Left renal pelvis (tissue), 4 donors: ENCODE results near the gene SPTB. TPM values are rescaled to one million over a fixed set of nuclear protein-coding genes. Genes with fewer than 3 reads are reported as not detected.
"Not testable (repeated sequence)": the region's sequence is repeated elsewhere in the genome, so short reads cannot be mapped to it uniquely, and the experiment has no call there.

ENCODE experiments used
- DNase-seq, 4 donors: peaks; one replicate each; pipeline ENCODE4 v3.0.0-alpha.2; 2013; ENCODE audit warnings: low read depth in 4 of 4, low spot score in 3 of 4
- polyA plus RNA-seq, 4 donors: library from polyadenylated mRNA; unstranded; fragments of 120-200 nt; gene quantifications; one replicate each; pipeline ENCODE4 v1.2.1, GENCODE V29; 2013; ENCODE audit not compliant: insufficient read length in 4 of 4

Gene SPTB
- polyA plus RNA-seq, 4 donors = 9.6 to 16.8 (median 13.7) TPM

GRCh38 chr14:64825006-64825405 is 54.7 kb downstream of the SPTB start:
- DNase-seq = no peak

GRCh38 chr14:64824471-64824870 is 55.2 kb downstream of the SPTB start:
- DNase-seq = no peak

DNA sequence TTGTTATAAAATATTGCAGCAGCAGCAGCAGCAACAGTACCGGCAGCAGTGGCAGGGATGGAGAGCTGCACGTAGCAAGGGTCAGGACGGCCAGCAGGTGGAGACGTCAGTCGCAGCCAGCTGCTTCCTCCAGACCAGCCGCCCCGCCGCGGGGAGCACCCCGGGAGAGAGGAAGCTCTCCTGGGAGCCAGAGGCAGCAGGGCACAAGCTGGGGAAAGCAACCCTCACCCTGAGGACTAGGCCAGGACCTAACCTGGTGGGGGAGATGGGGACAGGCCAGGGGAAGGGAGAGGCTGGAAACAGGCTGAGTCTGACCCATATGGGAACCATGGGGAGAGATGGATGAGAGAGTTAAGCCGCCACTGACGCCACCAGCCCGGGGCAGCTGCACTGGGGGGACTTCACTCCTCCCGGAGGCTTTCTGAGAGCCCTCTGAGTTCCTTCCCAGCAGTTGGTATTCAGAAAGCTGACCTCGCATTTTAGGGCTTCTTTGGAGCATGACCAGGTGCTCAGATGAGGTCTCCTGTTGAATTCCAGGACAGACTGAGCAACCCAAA is 56.3 kb downstream of the SPTB start:
- peak in 1 of 4 donors; percentile 60 for DNase-seq

GRCh38 chr14:64821651-64822050 is 58.1 kb downstream of the SPTB start:
- DNase-seq = no peak

DNA sequence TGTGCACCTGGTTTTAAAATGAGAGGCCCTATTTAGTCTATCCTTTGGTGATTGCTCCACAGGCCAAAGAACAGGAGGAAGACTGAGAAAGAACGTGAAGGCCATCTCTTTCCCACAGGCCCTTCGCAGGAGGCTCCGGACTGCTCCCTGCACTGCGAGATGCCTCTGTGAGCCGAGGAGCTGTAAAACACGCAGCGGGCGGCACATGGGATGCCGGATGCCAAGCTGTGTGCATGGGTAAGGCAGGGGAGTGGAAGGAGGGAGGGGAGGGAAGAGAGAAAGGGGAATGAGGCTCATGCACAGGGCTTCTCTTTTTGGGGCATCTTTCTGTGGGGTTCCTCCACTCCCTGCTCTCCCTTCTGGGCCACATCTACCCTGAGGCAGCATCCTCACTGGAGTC is 61.6 kb downstream of the SPTB start:
- no peak for DNase-seq

DNA sequence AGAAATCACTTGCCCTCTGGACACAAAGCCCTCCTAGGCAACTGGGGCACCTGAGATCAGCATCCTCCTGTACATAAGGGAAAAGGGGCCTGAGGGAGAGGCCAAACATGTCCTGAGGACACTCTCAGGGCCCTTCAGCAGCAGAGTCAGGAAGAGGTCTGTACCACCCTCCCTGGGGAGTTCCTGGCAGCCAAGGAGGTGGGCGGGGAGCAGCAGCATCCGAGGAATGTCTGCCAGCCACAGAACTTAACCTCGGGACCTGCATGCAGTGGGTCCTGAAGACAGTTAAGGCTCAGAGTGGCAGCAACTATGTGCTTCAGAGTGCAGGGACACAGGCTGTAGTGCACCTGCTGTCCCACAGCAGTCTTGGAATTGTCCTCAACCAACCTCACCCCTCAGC is 62.1 kb downstream of the SPTB start:
- no peak for DNase-seq

- DNase-seq = no peak
These were observed 63.4 kb downstream of the SPTB start for GRCh38 chr14:64816221-64816783.

DNA sequence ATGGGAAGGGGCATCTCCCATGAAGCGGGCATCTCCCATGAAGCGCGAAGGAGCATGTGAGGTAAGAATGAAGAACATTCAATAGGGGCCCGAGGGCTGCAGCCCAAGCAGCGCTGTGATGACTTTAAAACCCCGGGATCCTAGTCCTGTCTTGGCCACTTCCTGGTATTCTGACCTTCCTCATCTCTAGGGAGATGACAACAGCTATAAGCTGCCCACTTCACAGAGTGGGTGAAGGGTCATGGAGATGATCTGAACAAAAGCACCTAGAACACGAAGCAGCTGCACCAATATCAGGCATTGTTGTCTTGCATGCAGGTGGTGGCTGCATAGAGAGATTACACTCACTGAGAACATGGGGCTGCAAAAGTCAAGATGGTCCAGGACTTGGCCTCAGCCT is 64.5 kb downstream of the SPTB start:
- no peak for DNase-seq

DNA sequence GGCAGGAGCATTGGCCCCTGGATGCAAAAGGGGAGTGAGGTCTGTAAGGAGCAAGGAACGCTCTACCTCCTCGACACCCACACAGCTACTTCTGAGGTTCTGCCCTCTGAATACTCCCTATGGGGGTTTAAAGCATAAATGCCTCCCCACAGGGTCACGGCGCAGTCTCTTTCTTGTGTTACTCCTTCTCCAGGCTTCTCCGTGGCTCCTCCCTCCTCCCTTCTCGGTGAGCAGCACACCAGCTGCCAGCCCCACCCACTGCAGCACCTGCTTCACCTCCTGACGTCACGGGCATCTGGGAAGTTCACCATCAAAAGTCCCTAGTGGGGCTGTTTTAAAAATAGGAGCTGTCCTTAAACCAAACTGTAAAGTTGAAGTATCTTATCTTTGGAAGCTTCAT is 67.3 kb downstream of the SPTB start:
- no peak for DNase-seq

DNA sequence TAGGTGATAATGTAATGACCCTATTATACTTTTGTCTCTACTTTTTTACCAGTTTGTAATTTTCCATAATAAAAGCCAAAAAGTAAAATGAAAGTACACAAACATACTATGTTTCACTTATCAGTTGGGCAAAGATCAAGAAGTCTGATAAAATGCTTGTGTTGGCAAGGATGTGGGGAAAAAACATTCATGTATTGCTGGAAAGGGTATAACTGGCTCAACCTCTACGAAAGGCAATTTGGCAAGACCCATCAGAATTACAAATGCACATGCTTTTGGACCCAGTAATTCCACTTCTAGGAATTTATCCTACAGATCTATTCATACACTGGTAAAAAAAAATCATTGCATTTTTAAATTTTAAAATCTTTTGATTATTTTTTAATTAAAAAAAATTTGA is 68.0 kb downstream of the SPTB start:
- DNase-seq = no peak

- DNase-seq = no peak
These were observed 71.3 kb downstream of the SPTB start for GRCh38 chr14:64808449-64808848.

DNA sequence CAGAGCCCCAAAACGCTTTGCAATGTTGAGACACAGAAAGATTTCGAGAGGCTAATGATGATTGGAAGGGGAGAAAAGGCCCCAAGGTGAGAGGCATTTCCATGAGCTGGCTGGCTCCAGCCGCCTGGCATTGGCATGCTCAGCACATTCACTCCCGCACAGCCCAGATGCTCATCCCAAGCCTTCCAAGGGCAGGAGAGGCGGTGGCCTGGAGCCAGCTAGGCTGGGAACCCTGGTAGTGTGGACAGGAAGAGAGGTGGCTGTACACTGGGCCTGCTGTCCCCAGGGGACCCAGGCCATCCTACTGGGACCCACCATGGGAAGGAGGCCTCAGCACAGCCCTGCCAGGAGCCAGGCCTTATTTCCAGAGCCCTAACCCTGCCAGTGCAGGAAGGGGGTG is 72.2 kb downstream of the SPTB start:
- no peak for DNase-seq

DNA sequence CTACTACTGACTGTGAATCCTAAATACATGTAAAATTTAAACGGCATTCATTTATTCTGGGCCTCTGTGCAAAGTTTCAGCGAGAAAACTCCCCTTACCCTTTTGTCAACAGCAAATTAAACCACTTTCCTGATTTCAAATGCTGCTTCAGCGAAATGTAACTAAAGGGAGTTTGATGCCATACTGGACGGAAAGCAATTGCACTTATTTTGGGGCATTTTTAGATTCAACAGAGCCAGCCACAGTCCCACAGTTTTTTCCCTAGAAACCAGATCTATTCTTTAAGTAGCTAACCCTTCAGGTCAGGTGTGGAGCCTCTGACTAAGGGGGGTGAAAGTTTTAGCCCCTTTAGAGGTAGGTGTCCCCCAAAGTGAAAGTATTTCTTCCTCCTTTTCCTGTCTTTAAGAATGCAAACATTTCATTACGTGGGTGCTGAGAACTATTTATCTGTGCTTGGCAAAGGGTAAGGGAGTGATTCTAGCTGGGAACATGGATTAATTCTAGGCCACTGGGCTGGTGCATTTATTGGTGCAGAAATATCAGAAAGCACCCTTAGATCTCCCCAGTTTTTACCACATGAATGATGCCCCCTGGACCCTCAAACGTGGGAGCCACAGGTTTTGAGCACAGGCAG is 72.7 kb downstream of the SPTB start:
- DNase-seq = no peak

DNA sequence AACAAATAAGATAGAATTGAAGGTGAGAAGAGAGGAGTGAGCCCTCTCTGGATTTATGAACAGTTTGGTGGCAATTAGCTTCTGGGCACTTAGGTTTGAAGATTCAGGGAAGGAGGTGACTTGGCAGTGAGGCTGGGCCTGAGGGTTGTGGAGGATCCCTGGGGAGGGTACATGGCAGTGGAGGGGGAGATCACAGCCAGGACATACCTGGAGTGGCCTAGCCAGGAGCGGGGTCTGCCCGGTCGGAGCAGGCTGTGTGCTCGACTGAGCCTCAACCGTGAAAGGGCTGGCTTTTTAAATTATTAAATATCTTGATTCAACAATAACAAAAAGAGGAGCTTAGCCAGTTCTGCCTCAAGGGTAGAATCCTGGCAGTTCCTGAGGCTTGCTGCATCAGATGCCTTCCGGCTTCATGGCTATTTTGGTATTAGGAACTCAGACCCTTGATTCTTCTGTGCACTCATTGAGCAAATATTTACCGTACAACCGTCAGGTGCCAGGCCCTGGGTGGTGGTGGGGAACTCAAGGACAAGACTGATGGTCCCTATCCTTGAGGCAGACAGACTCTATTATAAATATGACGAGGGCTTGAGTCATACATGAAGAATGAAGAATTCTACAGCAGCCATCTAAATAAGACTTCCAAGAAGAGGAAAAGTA is 73.4 kb downstream of the SPTB start:
- DNase-seq = no peak

GRCh38 chr14:64805646-64806045 is 74.1 kb downstream of the SPTB start:
- DNase-seq = not testable (repeated sequence)

DNA sequence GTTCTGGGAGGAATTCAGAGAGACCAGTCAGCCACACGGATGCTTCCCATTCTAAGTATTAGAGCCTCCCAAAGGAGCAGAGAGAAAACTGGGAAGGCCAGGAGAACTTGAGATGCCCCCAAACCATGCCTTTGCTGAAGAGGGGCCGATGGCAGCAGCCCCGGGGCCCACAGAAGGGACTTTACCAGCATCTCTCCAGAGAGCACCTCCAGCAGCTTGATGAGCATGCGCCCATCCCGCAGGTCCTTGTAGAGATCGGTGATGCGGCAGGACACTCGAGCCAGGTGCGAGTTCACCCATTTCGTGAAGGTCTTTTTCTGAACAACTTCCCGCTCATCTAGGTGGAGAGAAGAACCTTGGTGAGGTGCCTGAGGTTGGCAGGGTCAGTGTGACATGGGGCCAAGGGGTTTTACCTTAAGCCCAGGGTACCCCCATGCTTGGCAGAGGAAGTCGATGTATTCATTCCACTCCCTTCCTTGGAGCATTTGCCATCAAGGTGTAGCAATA is 74.9 kb downstream of the SPTB start:
- DNase-seq = no peak

DNA sequence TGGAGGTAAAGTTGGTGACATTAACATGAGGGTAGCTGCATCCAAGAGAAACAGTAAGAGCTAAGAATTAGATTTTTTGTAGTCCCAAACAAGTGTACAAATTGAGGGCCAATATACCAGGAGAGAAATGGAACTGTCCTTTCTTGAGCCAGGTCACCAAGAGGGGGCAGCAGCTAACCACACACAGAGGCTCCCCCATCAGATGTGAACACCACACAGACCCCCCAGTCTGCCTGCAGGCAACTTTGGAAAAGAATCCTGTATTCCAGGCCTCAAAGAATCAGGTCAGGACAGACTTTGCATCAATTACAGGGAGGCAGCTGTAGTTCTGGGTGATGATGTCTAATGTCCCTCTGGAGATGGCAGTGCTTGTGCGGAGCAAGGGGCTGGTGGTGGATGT is 77.9 kb downstream of the SPTB start:
- no peak for DNase-seq

DNA sequence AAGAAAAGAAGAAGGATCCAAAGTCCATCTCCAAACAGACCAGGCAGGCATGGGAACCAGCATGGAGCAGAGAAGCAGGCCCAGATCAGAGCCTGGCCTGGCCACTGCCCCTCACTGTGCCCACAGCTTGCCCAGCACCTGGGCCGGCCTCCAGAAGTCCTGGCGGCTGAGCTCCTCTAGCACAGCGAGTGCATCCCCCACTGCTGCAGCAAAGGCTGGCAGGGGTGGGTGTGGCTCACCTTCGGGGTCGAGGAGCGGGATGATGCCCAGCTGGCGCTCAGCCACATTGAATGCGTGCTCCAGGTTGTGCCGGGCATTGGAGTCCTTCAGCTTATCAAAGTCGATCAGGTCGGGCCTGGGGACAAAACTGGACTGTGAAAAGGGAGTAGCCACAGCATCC is 78.7 kb downstream of the SPTB start:
- DNase-seq = no peak

- no peak for DNase-seq
These were observed 79.7 kb downstream of the SPTB start for GRCh38 chr14:64800000-64800399.

- DNase-seq = no peak
These were observed 80.2 kb downstream of the SPTB start for GRCh38 chr14:64799555-64799954.

- no peak for DNase-seq
These were observed 83.3 kb downstream of the SPTB start for GRCh38 chr14:64796369-64796768.

GRCh38 chr14:64795921-64796320 is 83.8 kb downstream of the SPTB start:
- DNase-seq = no peak
